Measurements from ENCODE around the gene VPS33A.

Gene VPS33A

DNA sequence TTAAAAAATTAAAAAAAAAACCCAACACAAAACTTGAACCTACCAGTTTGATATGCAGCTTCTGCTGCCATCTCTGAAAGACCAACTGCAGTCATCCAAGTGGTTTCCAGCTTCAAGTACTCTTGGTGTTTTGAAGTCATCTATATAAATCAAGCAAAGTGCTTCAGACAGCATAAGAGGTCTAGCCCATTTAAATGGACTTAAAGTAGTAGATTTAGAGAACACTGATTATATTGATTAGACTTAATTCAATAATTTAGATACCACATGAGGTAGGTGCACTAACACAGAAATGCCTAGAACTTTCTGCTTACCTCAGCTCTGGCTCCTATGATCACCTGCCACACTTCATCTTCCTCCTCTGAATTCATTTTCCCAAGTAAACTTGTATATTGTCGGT lies 49.8 kb downstream of the VPS33A start:
- H3K27me3 Mint-ChIP-seq (ENCODE audit: low read depth) = no peaks in the 10 kb centered on the region
- H3K27ac Mint-ChIP-seq = no peak overlapping the region
- no peaks in the 10 kb centered on the region for H3K4me1 Mint-ChIP-seq
- H3K4me3 Mint-ChIP-seq = no peak overlapping the region
- peaks cover 62% of the 10 kb centered on the region for H3K36me3 Mint-ChIP-seq (ENCODE audit: low read depth)
- TF ChIP-seq, protein P1, sequence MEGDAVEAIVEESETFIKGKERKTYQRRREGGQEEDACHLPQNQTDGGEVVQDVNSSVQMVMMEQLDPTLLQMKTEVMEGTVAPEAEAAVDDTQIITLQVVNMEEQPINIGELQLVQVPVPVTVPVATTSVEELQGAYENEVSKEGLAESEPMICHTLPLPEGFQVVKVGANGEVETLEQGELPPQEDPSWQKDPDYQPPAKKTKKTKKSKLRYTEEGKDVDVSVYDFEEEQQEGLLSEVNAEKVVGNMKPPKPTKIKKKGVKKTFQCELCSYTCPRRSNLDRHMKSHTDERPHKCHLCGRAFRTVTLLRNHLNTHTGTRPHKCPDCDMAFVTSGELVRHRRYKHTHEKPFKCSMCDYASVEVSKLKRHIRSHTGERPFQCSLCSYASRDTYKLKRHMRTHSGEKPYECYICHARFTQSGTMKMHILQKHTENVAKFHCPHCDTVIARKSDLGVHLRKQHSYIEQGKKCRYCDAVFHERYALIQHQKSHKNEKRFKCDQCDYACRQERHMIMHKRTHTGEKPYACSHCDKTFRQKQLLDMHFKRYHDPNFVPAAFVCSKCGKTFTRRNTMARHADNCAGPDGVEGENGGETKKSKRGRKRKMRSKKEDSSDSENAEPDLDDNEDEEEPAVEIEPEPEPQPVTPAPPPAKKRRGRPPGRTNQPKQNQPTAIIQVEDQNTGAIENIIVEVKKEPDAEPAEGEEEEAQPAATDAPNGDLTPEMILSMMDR (IDR thresholded peaks at IDR 0.05; ENCODE audit: unreplicated experiment in 3 of 3) = no peak
- no peaks in the 10 kb centered on the region for H3K9me3 Mint-ChIP-seq

DNA sequence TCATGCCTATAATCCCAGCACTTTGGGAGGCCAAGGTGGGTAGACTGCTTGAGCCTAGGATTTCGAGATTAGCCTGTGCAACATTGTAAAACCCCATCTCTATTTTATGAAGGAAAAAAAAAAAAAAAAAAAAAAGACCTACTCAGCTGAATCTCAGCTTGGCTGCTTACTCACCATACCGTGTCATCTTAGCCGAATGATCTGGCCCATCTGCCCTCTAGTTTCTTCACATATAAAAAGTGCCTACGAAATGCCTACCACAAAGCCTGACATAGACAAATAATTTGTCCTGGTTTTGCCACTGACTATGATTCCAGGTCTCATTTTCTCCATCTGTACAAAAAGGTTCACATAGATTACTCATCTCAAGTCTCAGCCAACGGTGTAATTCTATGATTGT lies 50.5 kb downstream of the VPS33A start:
- Mint-ChIP-seq H3K27me3 (ENCODE audit: low read depth) (no peaks in the 10 kb centered on the region), H3K9me3 (no peaks in the 10 kb centered on the region), H3K27ac (no peak overlapping the region), H3K36me3 (ENCODE audit: low read depth) (peaks cover 60% of the 10 kb centered on the region), H3K4me3 (no peak overlapping the region), H3K4me1 (no peaks in the 10 kb centered on the region)
- TF ChIP-seq, protein P1 (IDR thresholded peaks at IDR 0.05; ENCODE audit: unreplicated experiment in 3 of 3) = no peak

DNA sequence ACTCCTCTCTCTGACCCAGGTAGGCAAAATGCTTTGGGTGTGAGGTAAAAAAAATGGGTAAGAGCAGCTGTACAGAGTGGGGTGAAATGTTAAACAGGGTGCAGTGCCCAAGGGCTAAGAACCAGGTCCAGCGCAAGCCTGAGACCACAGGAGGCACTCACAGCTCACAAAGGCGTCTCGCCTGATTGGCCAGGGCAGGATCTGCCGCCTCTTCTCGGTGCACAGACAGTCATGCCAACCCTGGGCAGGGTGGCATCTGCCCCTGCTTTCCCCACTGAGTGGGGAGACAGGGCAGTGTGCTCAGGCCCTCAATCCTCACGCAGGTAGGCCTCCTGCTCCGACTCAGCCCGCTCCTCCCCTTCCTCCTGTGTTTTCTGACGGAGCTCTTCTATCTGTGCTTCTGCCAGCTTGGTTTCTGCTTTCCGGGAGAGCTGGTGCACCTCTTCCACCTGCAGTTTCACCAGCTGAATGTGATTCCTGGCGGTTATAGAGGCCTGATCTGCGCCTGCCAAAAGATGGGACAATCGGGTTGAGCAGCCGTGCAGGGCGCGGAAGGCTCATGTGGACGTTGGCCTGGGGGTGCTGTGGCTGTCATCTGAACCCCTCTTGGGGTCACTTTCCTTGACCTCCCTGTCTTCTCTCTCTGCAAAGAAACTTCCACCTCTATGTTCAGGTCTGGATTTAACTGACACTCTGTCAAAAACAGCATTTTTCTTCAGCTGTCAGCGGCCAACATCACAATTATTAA lies 58.0 kb downstream of the VPS33A start:
- TF ChIP-seq, protein P1 (IDR thresholded peaks at IDR 0.05; ENCODE audit: unreplicated experiment in 3 of 3) = no peak
- H3K4me3 Mint-ChIP-seq = no peak overlapping the region

DNA sequence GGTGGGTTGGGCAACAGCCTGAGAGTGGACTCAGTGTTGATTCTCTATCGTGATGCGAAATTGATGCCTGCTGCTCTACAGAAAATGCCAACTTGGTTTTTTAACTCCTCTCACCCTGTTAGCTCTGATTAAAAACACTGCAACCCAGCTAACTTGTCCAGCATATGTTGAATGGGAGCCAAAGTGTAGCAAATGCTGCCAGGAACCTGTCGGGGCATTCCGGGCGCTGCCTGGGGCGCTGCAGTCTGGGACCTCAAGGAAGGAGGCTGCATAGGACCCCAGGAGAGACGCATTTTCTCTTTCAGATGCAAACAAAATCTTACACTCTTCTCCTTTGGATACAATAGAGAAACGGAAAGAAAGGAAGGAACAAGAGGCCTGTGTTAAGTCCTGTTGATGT lies 58.9 kb downstream of the VPS33A start:
- Mint-ChIP-seq H3K27me3 (ENCODE audit: low read depth) (peaks cover 51% of the 10 kb centered on the region), H3K27ac (no peak overlapping the region), H3K4me3 (no peak overlapping the region), H3K36me3 (ENCODE audit: low read depth) (peaks cover 36% of the 10 kb centered on the region), H3K4me1 (peaks cover 5% of the 10 kb centered on the region), H3K9me3 (no peaks in the 10 kb centered on the region)
- TF ChIP-seq, protein P1 (IDR thresholded peaks at IDR 0.05; ENCODE audit: unreplicated experiment in 3 of 3) = no peak

More for the DNA sequence above, 58.0 kb downstream of the VPS33A start:
- H3K4me1 Mint-ChIP-seq = peaks cover 5% of the 10 kb centered on the region
- H3K27ac Mint-ChIP-seq = no peak overlapping the region
- peaks cover 43% of the 10 kb centered on the region for H3K27me3 Mint-ChIP-seq (ENCODE audit: low read depth)
- H3K36me3 Mint-ChIP-seq (ENCODE audit: low read depth) = peaks cover 40% of the 10 kb centered on the region
- H3K9me3 Mint-ChIP-seq = no peaks in the 10 kb centered on the region

DNA sequence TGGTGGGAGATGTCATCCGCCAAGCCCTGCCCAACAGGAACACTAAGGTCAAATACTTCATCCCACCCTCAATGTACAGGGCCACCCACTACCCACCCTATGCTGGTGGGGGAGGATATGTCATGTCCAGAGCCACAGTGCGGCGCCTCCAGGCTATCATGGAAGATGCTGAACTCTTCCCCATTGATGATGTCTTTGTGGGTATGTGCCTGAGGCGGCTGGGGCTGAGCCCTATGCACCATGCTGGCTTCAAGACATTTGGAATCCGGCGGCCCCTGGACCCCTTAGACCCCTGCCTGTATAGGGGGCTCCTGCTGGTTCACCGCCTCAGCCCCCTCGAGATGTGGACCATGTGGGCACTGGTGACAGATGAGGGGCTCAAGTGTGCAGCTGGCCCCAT lies 59.3 kb downstream of the VPS33A start:
- Mint-ChIP-seq H3K9me3 (no peaks in the 10 kb centered on the region), H3K4me1 (peaks cover 5% of the 10 kb centered on the region), H3K27ac (no peak overlapping the region), H3K4me3 (no peak overlapping the region), H3K36me3 (ENCODE audit: low read depth) (peaks cover 32% of the 10 kb centered on the region), H3K27me3 (ENCODE audit: low read depth) (peaks cover 53% of the 10 kb centered on the region)
- TF ChIP-seq, protein P1 (IDR thresholded peaks at IDR 0.05; ENCODE audit: unreplicated experiment in 3 of 3) = no peak

Data from nephron (organoid).